RWPE1 (cell line): ENCODE results near the gene IGLL5.
"Not testable (repeated sequence)": the region's sequence is repeated elsewhere in the genome, so short reads cannot be mapped to it uniquely, and the experiment has no call there.

Experiments used
- CTCF ChIA-PET: fragments of 350-600 bp; sonication (Branson Sonifier 250); formaldehyde crosslinking; extraction: SDS; loops from one replicate; lab custom pipeline; 2021; lab: Yijun Ruan, JAX
- POLR2A ChIA-PET: fragments of 400-600 bp; formaldehyde crosslinking; extraction: SDS; loops from one replicate; lab custom pipeline; 2020; ENCODE audit warnings: antibody characterized with exemption; ENCODE audit not compliant: low non-redundant PET; lab: Yijun Ruan, JAX
- DNase-seq: peaks from one replicate; pipeline ENCODE4 v3.0.0; 2012; ENCODE audit warnings: low spot score
- H3K27ac ChIP-seq: fragments of 450-650 bp; 2 replicates; pipeline ENCODE4 v1.5.1; 2017
- TF ChIP-seq, protein P1 (sequence below): fragments of 450-650 bp; conservative IDR thresholded peaks from 2 replicates; pipeline ENCODE4 v1.5.1; 2017; ENCODE audit warnings: low read depth, mild to moderate bottlenecking

Gene IGLL5

DNA sequence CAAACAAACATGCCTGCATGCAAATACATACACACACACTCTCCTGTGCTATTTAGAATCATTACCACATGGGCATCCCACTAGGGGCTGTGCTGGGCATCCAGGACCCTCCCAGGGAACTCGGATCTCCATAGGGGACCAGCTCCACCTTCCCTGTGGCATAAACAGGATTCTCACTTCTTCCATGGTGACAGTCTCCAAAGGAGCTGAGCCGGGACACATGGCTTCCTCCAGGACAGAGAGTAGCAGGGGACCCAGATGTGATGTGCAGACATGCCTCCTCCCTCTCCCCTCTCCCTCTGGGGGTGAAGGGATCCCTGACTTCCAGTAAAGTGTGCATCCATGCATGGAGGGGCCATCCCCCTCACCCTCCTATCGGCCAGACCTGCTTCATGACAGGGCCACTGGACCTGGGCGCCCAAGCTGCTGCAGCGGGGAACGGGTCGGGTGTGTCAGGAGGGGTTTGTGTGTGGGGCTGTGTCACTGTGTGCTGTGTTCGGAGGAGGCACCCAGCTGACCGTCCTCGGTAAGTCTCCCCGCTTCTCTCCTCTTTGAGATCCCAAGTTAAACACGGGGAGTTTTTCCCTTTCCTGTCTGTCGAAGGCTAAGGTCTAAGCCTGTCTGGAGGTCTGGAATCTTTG, 33.4 kb downstream of the IGLL5 start:
- POLR2A ChIA-PET, result no interaction called here
- TF ChIP-seq, protein P1, sequence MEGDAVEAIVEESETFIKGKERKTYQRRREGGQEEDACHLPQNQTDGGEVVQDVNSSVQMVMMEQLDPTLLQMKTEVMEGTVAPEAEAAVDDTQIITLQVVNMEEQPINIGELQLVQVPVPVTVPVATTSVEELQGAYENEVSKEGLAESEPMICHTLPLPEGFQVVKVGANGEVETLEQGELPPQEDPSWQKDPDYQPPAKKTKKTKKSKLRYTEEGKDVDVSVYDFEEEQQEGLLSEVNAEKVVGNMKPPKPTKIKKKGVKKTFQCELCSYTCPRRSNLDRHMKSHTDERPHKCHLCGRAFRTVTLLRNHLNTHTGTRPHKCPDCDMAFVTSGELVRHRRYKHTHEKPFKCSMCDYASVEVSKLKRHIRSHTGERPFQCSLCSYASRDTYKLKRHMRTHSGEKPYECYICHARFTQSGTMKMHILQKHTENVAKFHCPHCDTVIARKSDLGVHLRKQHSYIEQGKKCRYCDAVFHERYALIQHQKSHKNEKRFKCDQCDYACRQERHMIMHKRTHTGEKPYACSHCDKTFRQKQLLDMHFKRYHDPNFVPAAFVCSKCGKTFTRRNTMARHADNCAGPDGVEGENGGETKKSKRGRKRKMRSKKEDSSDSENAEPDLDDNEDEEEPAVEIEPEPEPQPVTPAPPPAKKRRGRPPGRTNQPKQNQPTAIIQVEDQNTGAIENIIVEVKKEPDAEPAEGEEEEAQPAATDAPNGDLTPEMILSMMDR, result no peak
- CTCF ChIA-PET, result no interaction called here
- H3K27ac ChIP-seq, result no peak overlapping the region
- no peak for DNase-seq

DNA sequence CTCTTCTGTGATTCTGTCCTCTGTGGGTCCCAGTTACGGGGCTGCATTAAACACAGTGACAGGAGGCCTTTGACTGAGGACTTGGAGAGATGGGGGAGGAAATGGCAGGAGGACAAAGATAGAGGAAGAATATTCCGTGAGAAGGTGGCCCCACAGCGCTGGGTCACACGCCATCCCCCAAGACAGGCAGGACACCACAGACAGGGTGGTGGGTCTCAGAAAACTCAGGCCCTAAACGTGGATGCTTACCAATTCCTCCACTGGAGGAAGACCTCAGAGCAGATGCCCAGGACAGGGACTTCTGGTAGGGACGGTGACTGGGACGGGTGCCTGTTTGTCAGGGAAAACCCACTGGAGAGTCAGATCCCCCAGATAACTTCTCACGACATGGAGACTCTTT, 34.0 kb downstream of the IGLL5 start:
- POLR2A ChIA-PET, result no interaction called here
- DNase-seq, result no peak
- no peak overlapping the region for H3K27ac ChIP-seq
- CTCF ChIA-PET, result no interaction called here
- TF ChIP-seq, protein P1, result no peak

DNA sequence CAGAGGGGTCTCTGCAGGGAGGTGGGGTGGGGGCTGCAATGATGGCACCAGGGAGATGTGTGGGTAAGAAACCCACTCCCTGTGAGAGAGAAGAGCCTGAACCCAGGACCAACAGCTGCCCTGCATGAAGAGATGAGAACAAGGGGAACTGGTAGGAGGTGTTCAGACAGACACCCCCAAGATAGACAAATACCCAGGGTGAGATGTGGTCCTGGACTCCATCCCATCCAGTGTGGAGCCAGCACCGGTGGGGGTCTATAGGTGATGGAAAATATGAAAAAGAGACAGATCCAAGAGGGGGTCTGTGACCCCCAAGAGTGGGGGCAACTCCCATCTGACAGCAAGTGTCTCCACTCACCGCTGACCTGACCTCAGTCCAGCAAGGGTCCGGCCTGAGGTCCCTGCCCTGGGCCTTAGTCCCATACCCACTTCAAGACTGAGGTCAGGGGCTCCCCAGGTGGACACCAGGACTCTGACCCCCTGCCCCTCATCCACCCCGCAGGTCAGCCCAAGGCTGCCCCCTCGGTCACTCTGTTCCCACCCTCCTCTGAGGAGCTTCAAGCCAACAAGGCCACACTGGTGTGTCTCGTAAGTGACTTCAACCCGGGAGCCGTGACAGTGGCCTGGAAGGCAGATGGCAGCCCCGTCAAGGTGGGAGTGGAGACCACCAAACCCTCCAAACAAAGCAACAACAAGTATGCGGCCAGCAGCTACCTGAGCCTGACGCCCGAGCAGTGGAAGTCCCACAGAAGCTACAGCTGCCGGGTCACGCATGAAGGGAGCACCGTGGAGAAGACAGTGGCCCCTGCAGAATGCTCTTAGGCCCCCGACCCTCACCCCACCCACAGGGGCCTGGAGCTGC, 34.7 kb downstream of the IGLL5 start:
- H3K27ac ChIP-seq, DNase-seq, POLR2A ChIA-PET: not testable (repeated sequence)
- CTCF ChIA-PET, result interaction anchor here (0.6 kb wide), 1 partner anchor 19 kb away, joined by 5 read pairs; no protein-coding TSS in a partner anchor

DNA sequence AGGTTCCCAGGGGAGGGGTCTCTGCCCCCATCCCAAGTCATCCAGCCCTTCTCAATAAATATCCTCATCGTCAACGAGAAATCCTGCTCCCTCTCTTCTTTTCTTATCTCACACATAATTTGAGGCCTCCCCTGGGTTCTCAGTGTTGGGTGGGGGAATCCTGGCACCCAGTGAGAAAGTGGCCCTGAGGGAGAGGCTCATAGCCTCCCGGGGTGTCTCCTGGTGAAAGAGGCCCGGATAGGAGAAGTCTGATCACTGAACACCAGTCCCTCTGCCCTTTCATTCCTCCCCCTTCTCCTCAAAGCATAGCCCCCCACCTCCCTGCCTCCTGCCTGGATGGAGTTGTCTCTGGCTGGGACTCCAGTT, 35.3 kb downstream of the IGLL5 start:
- TF ChIP-seq, protein P1, result no peak
- ChIA-PET POLR2A (no interaction called here), CTCF (no interaction called here)
- no peak overlapping the region for H3K27ac ChIP-seq
- no peak for DNase-seq

DNA sequence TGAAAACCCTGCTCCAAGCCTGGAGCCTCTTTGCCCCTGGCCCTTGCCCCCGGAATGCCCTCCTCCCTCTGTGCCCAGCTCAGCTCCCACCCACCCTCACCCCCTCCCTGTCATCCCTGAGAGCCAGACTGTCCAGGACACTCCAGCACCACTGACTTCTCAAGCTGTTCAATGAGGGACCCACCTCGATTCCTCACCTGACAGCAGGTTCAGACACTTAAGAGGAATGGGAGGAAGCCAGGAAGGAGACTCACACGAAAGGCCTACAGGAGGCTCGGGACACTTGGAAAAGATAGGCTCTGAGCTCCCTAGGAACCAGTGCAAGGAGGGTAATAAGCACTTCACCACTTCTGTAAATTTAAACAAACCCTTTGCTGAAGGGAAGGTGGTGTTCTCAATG, 35.8 kb downstream of the IGLL5 start:
- no peak for DNase-seq
- CTCF ChIA-PET, result no interaction called here
- H3K27ac ChIP-seq, result no peak overlapping the region
- TF ChIP-seq, protein P1, result no peak
- POLR2A ChIA-PET, result no interaction called here

DNA sequence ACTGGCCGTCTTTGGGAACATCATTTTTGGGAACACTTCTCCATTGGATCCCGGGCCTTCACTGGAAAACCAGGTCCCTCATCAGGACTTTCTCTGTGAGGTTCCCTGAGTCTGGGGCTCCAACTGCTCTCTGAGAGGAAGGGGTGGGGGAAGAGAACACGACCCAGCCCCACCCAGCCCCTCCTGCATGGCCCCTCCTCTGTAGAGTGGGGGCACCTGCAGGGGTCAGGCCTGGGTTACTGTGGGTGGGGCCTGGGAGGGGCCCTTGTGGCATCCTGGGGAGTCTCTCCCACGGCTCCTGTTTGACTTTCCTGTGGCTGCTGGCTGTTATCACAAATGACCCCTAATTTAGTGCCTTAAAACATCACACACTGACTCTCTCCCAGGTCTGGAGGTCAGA, 36.3 kb downstream of the IGLL5 start:
- ChIA-PET CTCF (no interaction called here), POLR2A (no interaction called here)
- DNase-seq, result no peak
- TF ChIP-seq, protein P1, result no peak
- H3K27ac ChIP-seq, result no peak overlapping the region
